K562 (cell line): ENCODE results near the gene THADA. TPM values are rescaled to one million over a fixed set of nuclear protein-coding genes. Genes with fewer than 3 reads are reported as not detected.
A peak's percentile ranks its signal among the peaks of the same experiment; 100 is the strongest.

Experiments
- CHD2 ChIP-seq: IDR thresholded peaks from 2 replicates; pipeline ENCODE4 v1.6.1; 2011; ENCODE audit warnings: low read depth, low read length
- DPF2 ChIP-seq: fragments of 450-650 bp; IDR thresholded peaks from 2 replicates; pipeline ENCODE4 v1.6.1; 2016
- ETS2 ChIP-seq: IDR thresholded peaks from 2 replicates; pipeline ENCODE4 v1.6.1; 2016; ENCODE audit warnings: borderline replicate concordance, missing genetic modification characterization, mild to moderate bottlenecking, moderate library complexity, missing compliant biosample characterization; ENCODE audit not compliant: poor library complexity, severe bottlenecking
- HNRNPL ChIP-seq: fragments of 200-400 bp; formaldehyde crosslinking; IDR thresholded peaks from 2 replicates; pipeline ENCODE4 v1.6.1; 2017; ENCODE audit warnings: low read depth, mild to moderate bottlenecking, low read length
- HNRNPLL ChIP-seq: fragments of 200-400 bp; formaldehyde crosslinking; IDR thresholded peaks from 2 replicates; pipeline ENCODE4 v1.6.1; 2017; ENCODE audit warnings: low read length, low read depth, mild to moderate bottlenecking; ENCODE audit not compliant: poor library complexity, severe bottlenecking
- JUN ChIP-seq, 2 experiments: sonication (generic) in 1 of 2; formaldehyde crosslinking in 1 of 2; IDR thresholded peaks; 2 replicates each; pipeline versions ENCODE4 v1.6.1 to v1.8.0; 2012 to 2022; ENCODE audit warnings: borderline replicate concordance in 2 of 2, mild to moderate bottlenecking in 2 of 2, improper control_type of control experiment in 1 of 2, low read depth in 1 of 2, low read length in 1 of 2, missing genetic modification reagents in 1 of 2
- PTBP1 ChIP-seq: fragments of 200-400 bp; formaldehyde crosslinking; IDR thresholded peaks from 2 replicates; pipeline ENCODE4 v1.6.1; 2017; ENCODE audit warnings: low read depth, low read length
- REST ChIP-seq, 2 experiments: fragments of 450-650 bp; formaldehyde crosslinking in 1 of 2; IDR thresholded peaks; 2 replicates each; pipeline versions ENCODE4 v1.4.0 to v1.6.1; 2014 to 2020; ENCODE audit warnings: mild to moderate bottlenecking in 2 of 2, borderline replicate concordance in 1 of 2, low read depth in 1 of 2
- RFX5 ChIP-seq: IDR thresholded peaks from 2 replicates; pipeline ENCODE4 v1.6.1; 2011; ENCODE audit warnings: low read depth, mild to moderate bottlenecking, improper control_type of control experiment, low read length
- SETDB1 ChIP-seq: IDR thresholded peaks from one replicate; pipeline ENCODE4 v1.6.1; 2012; ENCODE audit warnings: low read length, control low read depth, inconsistent platforms
- SP1 ChIP-seq: sonication (generic); formaldehyde crosslinking; IDR thresholded peaks from 2 replicates; pipeline ENCODE4 v1.8.1; 2022; ENCODE audit warnings: mild to moderate bottlenecking, missing genetic modification reagents
- TAF9B ChIP-seq: fragments of 450-650 bp; IDR thresholded peaks from 2 replicates; pipeline ENCODE4 v1.6.1; 2018; ENCODE audit warnings: mild to moderate bottlenecking; ENCODE audit not compliant: partially characterized antibody
- TCF15 ChIP-seq: fragments of 250-450 bp; sonication (Bioruptor Pico); IDR thresholded peaks from 2 replicates; pipeline ENCODE4 v1.8.0; 2022; ENCODE audit warnings: moderate library complexity, mild to moderate bottlenecking, inconsistent platforms
- polyA plus RNA-seq, 8 experiments: library from polyadenylated mRNA; depleted of rRNA in 4 of 8; stranded (reverse) in 5 of 8; unstranded in 3 of 8; fragments of >200 nt; fragmentation: Nextera tagmentation in 2 of 8; fragmentation: Illumina TruSeq in 1 of 8; extraction: Ambion mirVana in 2 of 8; extraction: Trizol in 1 of 8; gene quantifications; 2 replicates each; pipeline versions ENCODE4 v1.2.1 to v1.2.3, GENCODE V29; 2011 to 2014; ENCODE audit warnings: inconsistent platforms in 1 of 8, missing spikeins in 1 of 8
- total RNA-seq, 7 experiments: library from RNA; depleted of rRNA in 6 of 7; stranded (reverse); fragments of >200 nt in 6 of 7; fragmentation: Illumina TruSeq in 2 of 7; extraction: Trizol in 2 of 7; gene quantifications; 2 replicates each; pipeline versions ENCODE4 v1.2.1 to v1.2.3, GENCODE V29; 2011 to 2021; ENCODE audit warnings: low replicate concordance in 1 of 7
- TF ChIP-seq, protein P1 (sequence below): fragments of 250-450 bp; sonication (Bioruptor Pico); IDR thresholded peaks from 2 replicates; pipeline ENCODE4 v1.4.0; 2020
- TF ChIP-seq, protein P2 (sequence below): fragments of 250-450 bp; sonication (Bioruptor Pico); IDR thresholded peaks from 2 replicates; pipeline ENCODE4 v1.8.0; 2022; ENCODE audit warnings: inconsistent platforms

The THADA gene
- total and polyA plus RNA-seq, 9 of the 15 experiments (the other 6 are each of a cell fraction or from before 2014, with no cell fraction given) = 17.8 to 34.7 (median 31.9) TPM

DNA sequence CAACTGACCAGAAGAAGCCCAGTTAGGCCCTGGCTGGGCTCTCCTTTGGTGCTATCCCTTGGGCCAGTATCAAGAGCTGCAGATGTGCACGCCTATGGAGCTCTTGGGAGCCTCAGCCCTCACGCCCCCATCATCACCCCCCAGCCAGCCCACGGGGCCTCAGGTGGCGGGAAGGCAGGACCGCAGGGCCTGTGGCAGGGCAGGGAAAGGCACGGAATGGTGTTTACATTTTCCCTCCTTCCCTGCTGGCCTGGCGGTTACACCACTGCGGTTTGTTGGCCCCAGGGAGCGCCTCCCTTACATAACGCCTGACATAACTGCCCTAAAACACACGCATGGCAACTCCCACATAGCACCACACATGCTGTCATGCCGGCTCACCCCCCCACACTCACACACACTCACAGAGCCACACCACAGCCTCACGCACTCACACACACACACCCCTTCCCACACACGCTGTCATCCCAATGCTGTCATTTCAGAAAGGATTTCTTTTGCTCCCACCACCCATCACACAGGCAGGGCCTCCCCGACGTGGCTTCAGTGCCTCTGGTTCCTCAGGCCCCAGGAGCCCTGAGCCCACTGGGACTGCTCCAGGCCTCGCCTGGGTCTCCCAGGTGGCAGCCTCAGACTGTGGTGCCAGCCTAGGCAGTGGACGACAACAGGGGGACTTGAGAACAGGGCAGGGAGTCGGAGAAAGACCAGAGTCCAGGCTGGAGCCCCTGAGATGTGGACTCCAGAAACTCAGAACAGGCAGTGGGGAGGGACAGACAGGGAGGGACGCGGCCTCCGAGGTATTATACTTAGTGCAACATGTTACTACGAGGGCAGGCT is 385.2 kb downstream of the THADA start (continued):
- TF ChIP-seq REST (IDR thresholded peaks at IDR 0.05; ENCODE audit: borderline replicate concordance) (no peak), REST (CRISPR knock-in tag; IDR thresholded peaks at IDR 0.05; ENCODE audit: low read depth) (no peak), PTBP1 (no peak), DPF2 (peak; percentile 74), TAF9B (no peak), CHD2 (no peak), HNRNPLL (no peak), TCF15 (CRISPR knock-in tag) (no peak), ETS2 (tag) (no peak), HNRNPL (no peak), JUN (IDR thresholded peaks at IDR 0.05; ENCODE audit: borderline replicate concordance, low read depth, low read length) (peak; percentile 42; the same call in 1 of the 2 replicates), JUN (CRISPR knock-in tag; IDR thresholded peaks at IDR 0.05; ENCODE audit: borderline replicate concordance) (no peak), SP1 (peak; percentile 62; the same call in 1 of the 2 replicates), RFX5 (no peak), SETDB1 (peak; percentile 72)
- TF ChIP-seq, protein P1, sequence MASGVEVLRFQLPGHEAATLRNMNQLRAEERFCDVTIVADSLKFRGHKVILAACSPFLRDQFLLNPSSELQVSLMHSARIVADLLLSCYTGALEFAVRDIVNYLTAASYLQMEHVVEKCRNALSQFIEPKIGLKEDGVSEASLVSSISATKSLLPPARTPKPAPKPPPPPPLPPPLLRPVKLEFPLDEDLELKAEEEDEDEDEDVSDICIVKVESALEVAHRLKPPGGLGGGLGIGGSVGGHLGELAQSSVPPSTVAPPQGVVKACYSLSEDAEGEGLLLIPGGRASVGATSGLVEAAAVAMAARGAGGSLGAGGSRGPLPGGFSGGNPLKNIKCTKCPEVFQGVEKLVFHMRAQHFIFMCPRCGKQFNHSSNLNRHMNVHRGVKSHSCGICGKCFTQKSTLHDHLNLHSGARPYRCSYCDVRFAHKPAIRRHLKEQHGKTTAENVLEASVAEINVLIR (CRISPR knock-in tag) = peak; percentile 18; the same call in 1 of the 2 replicates
- TF ChIP-seq, protein P2, sequence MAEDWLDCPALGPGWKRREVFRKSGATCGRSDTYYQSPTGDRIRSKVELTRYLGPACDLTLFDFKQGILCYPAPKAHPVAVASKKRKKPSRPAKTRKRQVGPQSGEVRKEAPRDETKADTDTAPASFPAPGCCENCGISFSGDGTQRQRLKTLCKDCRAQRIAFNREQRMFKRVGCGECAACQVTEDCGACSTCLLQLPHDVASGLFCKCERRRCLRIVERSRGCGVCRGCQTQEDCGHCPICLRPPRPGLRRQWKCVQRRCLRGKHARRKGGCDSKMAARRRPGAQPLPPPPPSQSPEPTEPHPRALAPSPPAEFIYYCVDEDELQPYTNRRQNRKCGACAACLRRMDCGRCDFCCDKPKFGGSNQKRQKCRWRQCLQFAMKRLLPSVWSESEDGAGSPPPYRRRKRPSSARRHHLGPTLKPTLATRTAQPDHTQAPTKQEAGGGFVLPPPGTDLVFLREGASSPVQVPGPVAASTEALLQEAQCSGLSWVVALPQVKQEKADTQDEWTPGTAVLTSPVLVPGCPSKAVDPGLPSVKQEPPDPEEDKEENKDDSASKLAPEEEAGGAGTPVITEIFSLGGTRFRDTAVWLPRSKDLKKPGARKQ (CRISPR knock-in tag) = no peak
